GM15510 (cell line): Measurements from ENCODE around the gene ITGA1.

Source experiments
- POLR2A ChIP-seq: IDR thresholded peaks from 3 replicates; pipeline ENCODE4 v1.6.1; 2011; ENCODE audit warnings: borderline replicate concordance; ENCODE audit not compliant: insufficient read length; ENCODE audit errors: extremely low read depth

Gene ITGA1

GRCh38 chr5:53006911-53007890 is 219.5 kb downstream of the ITGA1 start:
- TF ChIP-seq POLR2A: no peak

- no peak for TF ChIP-seq POLR2A
These were observed 221.0 kb downstream of the ITGA1 start for GRCh38 chr5:53008751-53009150.
